MM.1S (cell line): Measurements from ENCODE around the gene TNN.
"Not testable (repeated sequence)": the region's sequence is repeated elsewhere in the genome, so short reads cannot be mapped to it uniquely, and the experiment has no call there.

Source experiments
- DNase-seq: peaks from one replicate; pipeline ENCODE4 v3.0.0-alpha.2; 2015
- H2AFZ ChIP-seq: fragments of 300-600 bp; sonication (generic); 2 replicates; pipeline ENCODE4 v1.6.0; 2016; ENCODE audit warnings: antibody characterized with exemption, low read length
- H3F3A ChIP-seq: fragments of 300-600 bp; sonication (generic); 2 replicates; pipeline ENCODE4 v1.6.1; 2016; ENCODE audit warnings: mild to moderate bottlenecking, antibody characterized with exemption, low read length, moderate library complexity, mixed read lengths; ENCODE audit not compliant: insufficient read depth
- H3K27ac ChIP-seq: fragments of 300-600 bp; sonication (generic); 2 replicates; pipeline ENCODE4 v1.5.1; 2016; ENCODE audit warnings: mild to moderate bottlenecking, low read length
- H3K27me3 ChIP-seq: fragments of 300-600 bp; sonication (generic); replicated peaks from 2 replicates; pipeline ENCODE4 v1.6.0; 2016; ENCODE audit warnings: low read length; ENCODE audit not compliant: insufficient read depth
- H3K36me3 ChIP-seq: fragments of 300-600 bp; sonication (generic); replicated peaks from 2 replicates; pipeline ENCODE4 v1.6.1; 2016; ENCODE audit warnings: mild to moderate bottlenecking, low read length, mixed read lengths; ENCODE audit not compliant: insufficient read depth
- H3K4me1 ChIP-seq: fragments of 300-600 bp; sonication (generic); 2 replicates; pipeline ENCODE4 v1.6.1; 2016; ENCODE audit warnings: low read length, mixed read lengths
- H3K4me2 ChIP-seq: fragments of 300-600 bp; sonication (generic); 2 replicates; pipeline ENCODE4 v1.6.0; 2016; ENCODE audit warnings: low read depth, low read length
- H3K4me3 ChIP-seq: fragments of 300-600 bp; sonication (generic); 2 replicates; pipeline ENCODE4 v1.5.1; 2016; ENCODE audit warnings: low read length, mixed read lengths
- H3K79me2 ChIP-seq: fragments of 300-600 bp; sonication (generic); 2 replicates; pipeline ENCODE4 v1.6.1; 2016; ENCODE audit warnings: mixed run types, low read length, mixed read lengths
- H3K9ac ChIP-seq: fragments of 300-600 bp; sonication (generic); 2 replicates; pipeline ENCODE4 v1.6.1; 2016; ENCODE audit warnings: low read length, mixed read lengths
- H3K9me2 ChIP-seq: fragments of 300-600 bp; sonication (generic); replicated peaks from 2 replicates; pipeline ENCODE4 v1.6.1; 2016; ENCODE audit warnings: mild to moderate bottlenecking, low read length, mixed read lengths; ENCODE audit not compliant: insufficient read depth
- H3K9me3 ChIP-seq: fragments of 300-600 bp; sonication (generic); replicated peaks from 2 replicates; pipeline ENCODE4 v1.6.1; 2016; ENCODE audit warnings: mild to moderate bottlenecking, low read length, mixed read lengths; ENCODE audit not compliant: insufficient read depth
- H4K20me1 ChIP-seq: fragments of 300-600 bp; sonication (generic); 2 replicates; pipeline ENCODE4 v1.6.1; 2016; ENCODE audit warnings: mild to moderate bottlenecking, low read length, moderate library complexity, mixed read lengths; ENCODE audit not compliant: insufficient read depth
- EZH2 ChIP-seq: fragments of 300-600 bp; sonication (generic); optimal IDR thresholded peaks from 2 replicates; pipeline ENCODE3; 2017; ENCODE audit warnings: low read depth, mild to moderate bottlenecking, antibody characterized with exemption, low read length, mixed read lengths
- EZH2phosphoT487 ChIP-seq: fragments of 300-600 bp; sonication (generic); IDR thresholded peaks from 2 replicates; pipeline ENCODE4 v1.6.1; 2018; ENCODE audit warnings: antibody characterized with exemption, low read length
- TF ChIP-seq, protein P1 (sequence below): fragments of 300-600 bp; sonication (generic); IDR thresholded peaks from 2 replicates; pipeline ENCODE4 v1.5.1; 2016; ENCODE audit warnings: antibody characterized with exemption, low read length, mixed read lengths

Gene TNN

GRCh38 chr1:175040324-175040879 is 27.2 kb upstream of the TNN start:
- no peak overlapping the region for H3K4me3 ChIP-seq
- H3F3A ChIP-seq, result no peaks in the 10 kb centered on the region
- no peak for DNase-seq

GRCh38 chr1:175042650-175043049 is 25.0 kb upstream of the TNN start:
- DNase-seq, result no peak
- Histone ChIP-seq H3K4me2 (no peak overlapping the region), H3K36me3 (no peaks in the 10 kb centered on the region), H3K9me2 (no peaks in the 10 kb centered on the region), H3K4me3 (no peak overlapping the region), H2AFZ (no peak overlapping the region), H3K4me1 (no peaks in the 10 kb centered on the region), H3K27me3 (no peaks in the 10 kb centered on the region), H3K9ac (no peak overlapping the region), H4K20me1 (no peaks in the 10 kb centered on the region), H3F3A (no peaks in the 10 kb centered on the region), H3K79me2 (no peaks in the 10 kb centered on the region), H3K9me3 (no peaks in the 10 kb centered on the region), H3K27ac (no peak overlapping the region)
- TF ChIP-seq EZH2phosphoT487 (no peak), EZH2 (no peak)
- TF ChIP-seq, protein P1, sequence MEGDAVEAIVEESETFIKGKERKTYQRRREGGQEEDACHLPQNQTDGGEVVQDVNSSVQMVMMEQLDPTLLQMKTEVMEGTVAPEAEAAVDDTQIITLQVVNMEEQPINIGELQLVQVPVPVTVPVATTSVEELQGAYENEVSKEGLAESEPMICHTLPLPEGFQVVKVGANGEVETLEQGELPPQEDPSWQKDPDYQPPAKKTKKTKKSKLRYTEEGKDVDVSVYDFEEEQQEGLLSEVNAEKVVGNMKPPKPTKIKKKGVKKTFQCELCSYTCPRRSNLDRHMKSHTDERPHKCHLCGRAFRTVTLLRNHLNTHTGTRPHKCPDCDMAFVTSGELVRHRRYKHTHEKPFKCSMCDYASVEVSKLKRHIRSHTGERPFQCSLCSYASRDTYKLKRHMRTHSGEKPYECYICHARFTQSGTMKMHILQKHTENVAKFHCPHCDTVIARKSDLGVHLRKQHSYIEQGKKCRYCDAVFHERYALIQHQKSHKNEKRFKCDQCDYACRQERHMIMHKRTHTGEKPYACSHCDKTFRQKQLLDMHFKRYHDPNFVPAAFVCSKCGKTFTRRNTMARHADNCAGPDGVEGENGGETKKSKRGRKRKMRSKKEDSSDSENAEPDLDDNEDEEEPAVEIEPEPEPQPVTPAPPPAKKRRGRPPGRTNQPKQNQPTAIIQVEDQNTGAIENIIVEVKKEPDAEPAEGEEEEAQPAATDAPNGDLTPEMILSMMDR, result no peak

More at GRCh38 chr1:175040324-175040879, 27.2 kb upstream of the TNN start:
- Histone ChIP-seq H3K4me2 (no peak overlapping the region), H3K27me3 (no peaks in the 10 kb centered on the region), H3K9me3 (no peaks in the 10 kb centered on the region), H3K27ac (no peak overlapping the region), H3K36me3 (no peaks in the 10 kb centered on the region), H3K79me2 (no peaks in the 10 kb centered on the region), H3K9me2 (no peaks in the 10 kb centered on the region), H2AFZ (no peak overlapping the region), H3K9ac (no peak overlapping the region), H3K4me1 (no peaks in the 10 kb centered on the region), H4K20me1 (no peaks in the 10 kb centered on the region)
- TF ChIP-seq EZH2phosphoT487, result no peak
- TF ChIP-seq, protein P1, result no peak

GRCh38 chr1:175043824-175044223 is 23.8 kb upstream of the TNN start:
- H3K79me2 ChIP-seq, result no peaks in the 10 kb centered on the region
- no peaks in the 10 kb centered on the region for H4K20me1 ChIP-seq
- no peak overlapping the region for H2AFZ ChIP-seq
- H3K27ac ChIP-seq, result no peak overlapping the region
- no peak overlapping the region for H3K4me3 ChIP-seq
- no peaks in the 10 kb centered on the region for H3K4me1 ChIP-seq
- TF ChIP-seq EZH2phosphoT487 (no peak), EZH2 (no peak)
- TF ChIP-seq, protein P1, result no peak
- H3K4me2 ChIP-seq, result no peak overlapping the region
- H3K36me3 ChIP-seq, result no peaks in the 10 kb centered on the region
- no peaks in the 10 kb centered on the region for H3F3A ChIP-seq
- DNase-seq, result no peak
- no peaks in the 10 kb centered on the region for H3K9me2 ChIP-seq
- no peaks in the 10 kb centered on the region for H3K27me3 ChIP-seq
- H3K9me3 ChIP-seq, result no peaks in the 10 kb centered on the region
- no peak overlapping the region for H3K9ac ChIP-seq

DNA sequence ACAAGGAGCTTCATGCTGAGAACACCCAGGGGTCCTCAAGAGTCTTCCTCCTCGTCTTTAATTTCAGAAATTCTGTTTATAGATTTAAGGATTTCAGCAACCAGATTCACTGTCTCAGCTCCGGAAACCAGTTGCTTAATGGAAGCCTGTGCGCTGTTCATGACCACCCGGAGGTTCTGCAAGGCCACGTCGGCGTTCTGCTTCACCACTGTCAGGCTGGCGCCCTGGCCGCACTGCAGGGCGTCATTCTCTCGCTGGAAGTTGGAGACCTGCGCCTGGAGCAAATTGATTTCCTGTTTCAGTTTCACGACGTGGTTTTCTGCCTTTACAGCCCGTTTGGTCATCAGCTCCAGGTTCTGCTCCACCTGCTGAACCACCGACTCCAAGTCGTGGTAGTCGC is 23.0 kb upstream of the TNN start:
- H2AFZ ChIP-seq, H3K9me2 ChIP-seq: not testable (repeated sequence)

More for the DNA sequence above, 23.0 kb upstream of the TNN start:
- not testable (repeated sequence) for H4K20me1 ChIP-seq, H3F3A ChIP-seq, H3K27me3 ChIP-seq, DNase-seq, H3K9me3 ChIP-seq, H3K36me3 ChIP-seq, H3K27ac ChIP-seq, H3K4me1 ChIP-seq, H3K79me2 ChIP-seq, H3K4me2 ChIP-seq, H3K4me3 ChIP-seq, H3K9ac ChIP-seq
